ENCODE measurements around the gene FAM3A.

- TF ChIP-seq POLR2A (IDR thresholded peaks at IDR 0.05): no peak
- TF ChIP-seq CTCF (IDR thresholded peaks at IDR 0.05): no peak
Observed at GRCh38 chrX:154470434-154470833, 45.6 kb downstream of the FAM3A start.

Data from esophagus squamous epithelium (tissue), 4 donors.